Measurements from ENCODE around the gene OSMR. TPM values are rescaled to one million over a fixed set of nuclear protein-coding genes. Genes with fewer than 3 reads are reported as not detected.

Gene OSMR
- total and polyA plus RNA-seq, 9 of the 15 experiments (the other 6 are each of a cell fraction or from before 2014, with no cell fraction given) = 0.18 to 1.7 (median 0.94) TPM

- no peak for TF ChIP-seq GATA2 (CRISPR knock-in tag; IDR thresholded peaks at IDR 0.05)
- TF ChIP-seq MIER1 (IDR thresholded peaks at IDR 0.05; ENCODE audit: low read depth) = no peak
- TF ChIP-seq POLR3G (IDR thresholded peaks at IDR 0.05; ENCODE audit: extremely low read depth, insufficient read length, insufficient replicate concordance) = no peak
- no peak for TF ChIP-seq SMARCE1 (IDR thresholded peaks at IDR 0.05)
- TF ChIP-seq RBM17 (IDR thresholded peaks at IDR 0.05; ENCODE audit: borderline replicate concordance, low read depth, low read length) = no peak
- no peak for TF ChIP-seq JUND (IDR thresholded peaks at IDR 0.05; ENCODE audit: borderline replicate concordance, low read depth, low read length)
- TF ChIP-seq JUND (tag; IDR thresholded peaks at IDR 0.05; ENCODE audit: borderline replicate concordance, low read depth, low read length) = no peak
- no peak for TF ChIP-seq NCOA6 (IDR thresholded peaks at IDR 0.05)
- TF ChIP-seq TRIM28 (IDR thresholded peaks at IDR 0.05) = no peak
- TF ChIP-seq, protein P1, sequence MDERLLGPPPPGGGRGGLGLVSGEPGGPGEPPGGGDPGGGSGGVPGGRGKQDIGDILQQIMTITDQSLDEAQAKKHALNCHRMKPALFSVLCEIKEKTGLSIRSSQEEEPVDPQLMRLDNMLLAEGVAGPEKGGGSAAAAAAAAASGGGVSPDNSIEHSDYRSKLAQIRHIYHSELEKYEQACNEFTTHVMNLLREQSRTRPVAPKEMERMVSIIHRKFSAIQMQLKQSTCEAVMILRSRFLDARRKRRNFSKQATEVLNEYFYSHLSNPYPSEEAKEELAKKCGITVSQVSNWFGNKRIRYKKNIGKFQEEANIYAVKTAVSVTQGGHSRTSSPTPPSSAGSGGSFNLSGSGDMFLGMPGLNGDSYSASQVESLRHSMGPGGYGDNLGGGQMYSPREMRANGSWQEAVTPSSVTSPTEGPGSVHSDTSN (CRISPR knock-in tag; IDR thresholded peaks at IDR 0.05; ENCODE audit: low read depth) = peak; percentile 41; the same call in 1 of the 2 replicates
- TF ChIP-seq, protein P1 (tag; conservative IDR thresholded peaks at IDR 0.05; ENCODE audit: low read depth) = peak; percentile 75
- TF ChIP-seq, protein P2, sequence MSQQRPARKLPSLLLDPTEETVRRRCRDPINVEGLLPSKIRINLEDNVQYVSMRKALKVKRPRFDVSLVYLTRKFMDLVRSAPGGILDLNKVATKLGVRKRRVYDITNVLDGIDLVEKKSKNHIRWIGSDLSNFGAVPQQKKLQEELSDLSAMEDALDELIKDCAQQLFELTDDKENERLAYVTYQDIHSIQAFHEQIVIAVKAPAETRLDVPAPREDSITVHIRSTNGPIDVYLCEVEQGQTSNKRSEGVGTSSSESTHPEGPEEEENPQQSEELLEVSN (IDR thresholded peaks at IDR 0.05; ENCODE audit: borderline replicate concordance in 1 of 2, extremely low read depth in 1 of 2, insufficient read depth in 1 of 2, insufficient read length in 1 of 2, low read depth in 1 of 2, low read length in 1 of 2, poor library complexity in 1 of 2, severe bottlenecking in 1 of 2) = peak in 1 of 2 experiments; percentile 40
- TF ChIP-seq MCM7 (IDR thresholded peaks at IDR 0.05) = no peak
- no peak for TF ChIP-seq ZNF408 (CRISPR knock-in tag; IDR thresholded peaks at IDR 0.05; ENCODE audit: low read depth)
- TF ChIP-seq KAT2B (IDR thresholded peaks at IDR 0.05; ENCODE audit: low read depth, low read length) = no peak
- no peak for TF ChIP-seq TFAM (CRISPR knock-in tag; conservative IDR thresholded peaks at IDR 0.05)
- TF ChIP-seq, protein P3, sequence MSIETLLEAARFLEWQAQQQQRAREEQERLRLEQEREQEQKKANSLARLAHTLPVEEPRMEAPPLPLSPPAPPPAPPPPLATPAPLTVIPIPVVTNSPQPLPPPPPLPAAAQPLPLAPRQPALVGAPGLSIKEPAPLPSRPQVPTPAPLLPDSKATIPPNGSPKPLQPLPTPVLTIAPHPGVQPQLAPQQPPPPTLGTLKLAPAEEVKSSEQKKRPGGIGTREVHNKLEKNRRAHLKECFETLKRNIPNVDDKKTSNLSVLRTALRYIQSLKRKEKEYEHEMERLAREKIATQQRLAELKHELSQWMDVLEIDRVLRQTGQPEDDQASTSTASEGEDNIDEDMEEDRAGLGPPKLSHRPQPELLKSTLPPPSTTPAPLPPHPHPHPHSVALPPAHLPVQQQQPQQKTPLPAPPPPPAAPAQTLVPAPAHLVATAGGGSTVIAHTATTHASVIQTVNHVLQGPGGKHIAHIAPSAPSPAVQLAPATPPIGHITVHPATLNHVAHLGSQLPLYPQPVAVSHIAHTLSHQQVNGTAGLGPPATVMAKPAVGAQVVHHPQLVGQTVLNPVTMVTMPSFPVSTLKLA (conservative IDR thresholded peaks at IDR 0.05) = peak in 1 of 2 experiments; percentile 57; a peak in 3 of 4 replicates
- no peak for TF ChIP-seq RAD51 (IDR thresholded peaks at IDR 0.05; ENCODE audit: borderline replicate concordance, low read depth)
- no peak for TF ChIP-seq CHCHD3 (CRISPR knock-in tag; IDR thresholded peaks at IDR 0.05)
- TF ChIP-seq, protein P4, sequence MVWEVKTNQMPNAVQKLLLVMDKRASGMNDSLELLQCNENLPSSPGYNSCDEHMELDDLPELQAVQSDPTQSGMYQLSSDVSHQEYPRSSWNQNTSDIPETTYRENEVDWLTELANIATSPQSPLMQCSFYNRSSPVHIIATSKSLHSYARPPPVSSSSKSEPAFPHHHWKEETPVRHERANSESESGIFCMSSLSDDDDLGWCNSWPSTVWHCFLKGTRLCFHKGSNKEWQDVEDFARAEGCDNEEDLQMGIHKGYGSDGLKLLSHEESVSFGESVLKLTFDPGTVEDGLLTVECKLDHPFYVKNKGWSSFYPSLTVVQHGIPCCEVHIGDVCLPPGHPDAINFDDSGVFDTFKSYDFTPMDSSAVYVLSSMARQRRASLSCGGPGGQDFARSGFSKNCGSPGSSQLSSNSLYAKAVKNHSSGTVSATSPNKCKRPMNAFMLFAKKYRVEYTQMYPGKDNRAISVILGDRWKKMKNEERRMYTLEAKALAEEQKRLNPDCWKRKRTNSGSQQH (CRISPR knock-in tag; IDR thresholded peaks at IDR 0.05) = no peak
- TF ChIP-seq ZNF398 (CRISPR knock-in tag; IDR thresholded peaks at IDR 0.05) = no peak
- no peak for TF ChIP-seq CBFA2T3 (IDR thresholded peaks at IDR 0.05)
Observed at GRCh38 chr5:38888041-38888440, 42.2 kb downstream of the OSMR start (continued).
